Neutrophil (primary cell): ENCODE measurements around the gene PHOSPHO1.

ENCODE experiments used
- H3K27ac ChIP-seq: fragments of 200-600 bp; sonication (generic); 2 replicates; pipeline ENCODE4 v1.5.1; 2016; ENCODE audit warnings: mild to moderate bottlenecking, moderate library complexity
- H3K27me3 ChIP-seq: fragments of 200-600 bp; sonication (generic); 2 replicates; pipeline ENCODE4 v1.6.0; 2016; ENCODE audit warnings: mild to moderate bottlenecking
- H3K36me3 ChIP-seq: fragments of 200-600 bp; sonication (generic); 2 replicates; pipeline ENCODE4 v1.5.1; 2017
- H3K4me1 ChIP-seq, 2 experiments: fragments of 200-600 bp in 1 of 2; sonication (generic) in 1 of 2; 1 replicate in 1 of 2; 2 replicates in 1 of 2; pipeline versions ENCODE4 v1.5.1 to v1.6.1; 2013 to 2016; ENCODE audit warnings: low read depth in 1 of 2, low read length in 1 of 2, mild to moderate bottlenecking in 1 of 2, moderate library complexity in 1 of 2; ENCODE audit not compliant: control insufficient read depth in 1 of 2, insufficient read depth in 1 of 2
- H3K4me3 ChIP-seq, 2 experiments: fragments of 200-600 bp in 1 of 2; sonication (generic) in 1 of 2; 1 replicate in 1 of 2; 2 replicates in 1 of 2; pipeline ENCODE4 v1.5.1; 2013 to 2016; ENCODE audit warnings: low read depth in 1 of 2, low read length in 1 of 2, mild to moderate bottlenecking in 1 of 2, moderate library complexity in 1 of 2
- H3K9me3 ChIP-seq: fragments of 200-600 bp; sonication (generic); 2 replicates; pipeline ENCODE4 v1.5.1; 2016
- CTCF ChIP-seq: fragments of 200-600 bp; sonication (generic); IDR thresholded peaks from 2 replicates; pipeline ENCODE4 v1.5.1; 2016; ENCODE audit warnings: antibody characterized with exemption

PHOSPHO1 gene

GRCh38 chr17:49234509-49235080 is 4.0 kb upstream of the PHOSPHO1 start:
- TF ChIP-seq CTCF: no peak

GRCh38 chr17:49231563-49231894 is 942 bp upstream of the PHOSPHO1 start:
- Histone ChIP-seq H3K9me3 (no peaks in the 10 kb centered on the region), H3K27ac (peak overlapping the region; percentile 93), H3K4me1 (peaks cover 79 to 83% of the 10 kb centered on the region in 2 experiments), H3K27me3 (peaks cover 8% of the 10 kb centered on the region), H3K4me3 (peak overlapping the region; percentile 94 to 95), H3K36me3 (peaks cover 13% of the 10 kb centered on the region)
- no peak for TF ChIP-seq CTCF

More at GRCh38 chr17:49234509-49235080, 4.0 kb upstream of the PHOSPHO1 start:
- H3K27ac ChIP-seq: peak overlapping the region; percentile 99
- H3K36me3 ChIP-seq: no peaks in the 10 kb centered on the region
- no peaks in the 10 kb centered on the region for H3K27me3 ChIP-seq
- H3K4me3 ChIP-seq: peak overlapping the region; percentile 43 to 51
- H3K9me3 ChIP-seq: no peaks in the 10 kb centered on the region
- H3K4me1 ChIP-seq: peaks cover 82 to 85% of the 10 kb centered on the region in 2 experiments

- Histone ChIP-seq H3K36me3 (peaks cover 28% of the 10 kb centered on the region), H3K4me1 (peaks cover 72 to 79% of the 10 kb centered on the region in 2 experiments), H3K27ac (peak overlapping the region; percentile 93), H3K27me3 (peaks cover 23% of the 10 kb centered on the region), H3K4me3 (peak overlapping the region; percentile 94 to 95), H3K9me3 (no peaks in the 10 kb centered on the region)
- TF ChIP-seq CTCF: no peak
These were observed 584 bp downstream of the PHOSPHO1 start for GRCh38 chr17:49229805-49230600.

- Histone ChIP-seq H3K9me3 (no peaks in the 10 kb centered on the region), H3K27me3 (peaks cover 31% of the 10 kb centered on the region), H3K36me3 (peaks cover 36% of the 10 kb centered on the region), H3K27ac (peak overlapping the region; percentile 93), H3K4me1 (peaks cover 72 to 79% of the 10 kb centered on the region in 2 experiments), H3K4me3 (peak overlapping the region; percentile 94 to 95)
- no peak for TF ChIP-seq CTCF
These were observed 1.3 kb downstream of the PHOSPHO1 start for GRCh38 chr17:49229076-49229804.

- peaks cover 72 to 80% of the 10 kb centered on the region in 2 experiments for H3K4me1 ChIP-seq
These were observed 2.9 kb downstream of the PHOSPHO1 start for GRCh38 chr17:49227436-49228261.

More at GRCh38 chr17:49227436-49228261, 2.9 kb downstream of the PHOSPHO1 start:
- Histone ChIP-seq H3K27ac (peak overlapping the region; percentile 66), H3K36me3 (peaks cover 52% of the 10 kb centered on the region), H3K4me3 (peak overlapping the region; percentile 27 to 94), H3K27me3 (peaks cover 45% of the 10 kb centered on the region), H3K9me3 (no peaks in the 10 kb centered on the region)
- TF ChIP-seq CTCF: peak; percentile 81
